ENCODE data around the gene TENM3. TPM values are rescaled to one million over a fixed set of nuclear protein-coding genes. Genes with fewer than 3 reads are reported as not detected.

TENM3 gene
- total and polyA plus RNA-seq, 12 donors, result 0.20 to 6.6 (median 3.5) TPM

DNA sequence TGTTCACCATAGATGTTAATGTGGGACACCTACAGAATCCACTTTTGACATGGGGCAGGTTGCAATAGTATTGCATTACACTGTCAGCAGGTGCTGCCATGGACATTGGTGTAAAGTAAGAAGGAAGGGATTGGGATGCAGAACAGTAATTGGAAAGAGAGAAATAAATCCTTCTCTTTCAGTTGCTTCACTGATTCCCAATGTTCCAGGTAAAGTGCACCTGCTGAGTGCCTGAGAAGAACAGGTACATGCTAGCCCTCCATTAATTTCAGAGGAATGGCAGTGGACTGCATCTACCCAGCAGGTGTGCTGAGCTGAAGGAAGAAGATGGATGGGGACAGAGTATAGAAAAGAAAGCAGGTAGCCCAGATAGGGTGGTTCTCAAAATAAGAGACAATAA lies 248.5 kb downstream of the TENM3 start:
- Histone ChIP-seq H3K9me3 (peaks cover 0 to 4% (median 0%) of the 10 kb centered on the region in 11 donors), H3K4me3 (no peak overlapping the region), H3K36me3 (no peaks in the 10 kb centered on the region), H3K4me1 (peaks cover 0 to 16% (median 12%) of the 10 kb centered on the region in 9 donors), H3K27ac (peak overlapping the region in 1 of 10 donors; percentile 41), H3K27me3 (no peaks in the 10 kb centered on the region)
- DNase-seq (no peak), ATAC-seq (no peak)
- intact Hi-C loops (cut with DNase I), result no loop called here
- TF ChIP-seq, protein P1, sequence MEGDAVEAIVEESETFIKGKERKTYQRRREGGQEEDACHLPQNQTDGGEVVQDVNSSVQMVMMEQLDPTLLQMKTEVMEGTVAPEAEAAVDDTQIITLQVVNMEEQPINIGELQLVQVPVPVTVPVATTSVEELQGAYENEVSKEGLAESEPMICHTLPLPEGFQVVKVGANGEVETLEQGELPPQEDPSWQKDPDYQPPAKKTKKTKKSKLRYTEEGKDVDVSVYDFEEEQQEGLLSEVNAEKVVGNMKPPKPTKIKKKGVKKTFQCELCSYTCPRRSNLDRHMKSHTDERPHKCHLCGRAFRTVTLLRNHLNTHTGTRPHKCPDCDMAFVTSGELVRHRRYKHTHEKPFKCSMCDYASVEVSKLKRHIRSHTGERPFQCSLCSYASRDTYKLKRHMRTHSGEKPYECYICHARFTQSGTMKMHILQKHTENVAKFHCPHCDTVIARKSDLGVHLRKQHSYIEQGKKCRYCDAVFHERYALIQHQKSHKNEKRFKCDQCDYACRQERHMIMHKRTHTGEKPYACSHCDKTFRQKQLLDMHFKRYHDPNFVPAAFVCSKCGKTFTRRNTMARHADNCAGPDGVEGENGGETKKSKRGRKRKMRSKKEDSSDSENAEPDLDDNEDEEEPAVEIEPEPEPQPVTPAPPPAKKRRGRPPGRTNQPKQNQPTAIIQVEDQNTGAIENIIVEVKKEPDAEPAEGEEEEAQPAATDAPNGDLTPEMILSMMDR (IDR thresholded peaks at IDR 0.05), result no peak

DNA sequence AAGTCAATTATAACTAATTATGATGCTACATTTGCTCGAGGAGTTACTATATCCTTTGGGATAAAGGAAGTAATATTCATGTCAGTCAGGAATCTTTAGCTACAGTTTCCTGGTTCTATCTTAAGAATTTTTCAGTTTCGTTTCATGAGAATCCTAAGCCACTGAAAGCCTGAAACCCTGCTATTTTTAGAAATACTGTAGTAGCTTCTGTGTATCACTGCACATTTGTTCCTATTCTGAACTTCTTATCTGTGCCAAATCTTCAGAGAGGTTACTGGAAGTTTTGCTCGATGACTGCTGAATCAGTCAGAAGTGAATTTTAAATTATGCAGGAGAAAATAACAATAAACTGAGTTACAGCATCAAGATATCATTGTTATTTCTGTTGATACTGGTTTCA lies 249.2 kb downstream of the TENM3 start:
- H3K4me1 ChIP-seq, result peaks cover 0 to 16% (median 12%) of the 10 kb centered on the region in 9 donors
- H3K36me3 ChIP-seq, result no peaks in the 10 kb centered on the region
- no peak overlapping the region for H3K27ac ChIP-seq
- DNase-seq, result no peak
- intact Hi-C loops (cut with DNase I), result no loop called here
- H3K27me3 ChIP-seq, result no peaks in the 10 kb centered on the region
- H3K9me3 ChIP-seq, result no peaks in the 10 kb centered on the region
- 7 to 13% methylated on average over 3 of the region's 3 CpGs for WGBS, 2 donors
- peak overlapping the region in 5 of 10 donors; percentile 2 to 16 (median 8) for H3K4me3 ChIP-seq
- TF ChIP-seq, protein P1 (IDR thresholded peaks at IDR 0.05), result no peak
- ATAC-seq, result peak in 1 of 8 donors; percentile 68

DNA sequence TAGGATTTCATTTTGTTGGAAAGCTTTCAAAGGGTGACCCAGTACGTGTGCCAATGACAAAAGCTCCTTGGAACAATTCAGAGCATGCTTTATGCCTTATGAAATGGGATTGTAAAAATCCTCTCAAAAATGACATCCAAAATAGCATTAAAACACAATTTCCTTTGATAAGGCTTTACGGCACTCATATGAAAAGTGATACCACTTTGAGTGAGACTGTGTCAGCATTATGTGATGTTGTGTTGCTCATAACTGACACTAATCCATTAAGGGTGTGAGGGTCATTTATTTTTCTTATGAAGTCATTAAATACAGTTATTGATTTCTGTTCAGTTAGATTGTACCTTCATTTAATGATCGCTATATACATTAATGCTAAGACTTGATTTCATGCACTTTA lies 250.2 kb downstream of the TENM3 start:
- Histone ChIP-seq H3K27ac (no peak overlapping the region), H3K9me3 (no peaks in the 10 kb centered on the region), H3K36me3 (no peaks in the 10 kb centered on the region), H3K27me3 (no peaks in the 10 kb centered on the region), H3K4me3 (no peak overlapping the region), H3K4me1 (peaks cover 0 to 16% (median 12%) of the 10 kb centered on the region in 9 donors)
- WGBS, 2 donors, result 84 to 87% methylated on average over 3 of the region's 3 CpGs
- DNase-seq, result no peak
- TF ChIP-seq, protein P1 (IDR thresholded peaks at IDR 0.05), result no peak
- no peak for ATAC-seq
- intact Hi-C loops (cut with DNase I), result no loop called here

DNA sequence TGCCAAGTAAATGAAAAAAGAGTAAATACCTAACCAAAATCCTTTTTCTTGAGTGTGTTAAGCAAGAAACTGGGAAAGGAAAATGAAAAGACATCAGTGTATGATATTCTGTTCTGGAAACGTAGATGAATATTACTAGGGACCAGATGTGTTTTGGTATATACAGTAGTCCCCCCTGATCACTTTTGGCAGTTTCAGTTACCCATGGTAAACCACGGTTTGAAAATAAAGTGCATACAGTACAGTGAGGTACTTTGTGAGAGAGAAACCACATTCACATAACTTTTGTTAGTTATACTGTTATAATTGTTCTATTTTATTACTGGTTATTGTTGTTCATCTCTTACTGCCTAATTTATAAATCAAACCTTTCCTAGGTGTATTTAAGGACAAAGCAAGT lies 250.9 kb downstream of the TENM3 start:
- Histone ChIP-seq H3K9me3 (no peaks in the 10 kb centered on the region), H3K4me1 (peaks cover 0 to 16% (median 12%) of the 10 kb centered on the region in 9 donors), H3K4me3 (no peak overlapping the region), H3K36me3 (no peaks in the 10 kb centered on the region), H3K27me3 (no peaks in the 10 kb centered on the region), H3K27ac (no peak overlapping the region)
- intact Hi-C loops (cut with DNase I), result no loop called here
- 87% methylated on average over 2 of the region's 2 CpGs for WGBS, 2 donors
- TF ChIP-seq, protein P1 (IDR thresholded peaks at IDR 0.05), result no peak
- ATAC-seq (no peak), DNase-seq (no peak)
